ENCODE data around the gene CX3CL1.
"Not testable (repeated sequence)": the region's sequence is repeated elsewhere in the genome, so short reads cannot be mapped to it uniquely, and the experiment has no call there.

Gene CX3CL1

DNA sequence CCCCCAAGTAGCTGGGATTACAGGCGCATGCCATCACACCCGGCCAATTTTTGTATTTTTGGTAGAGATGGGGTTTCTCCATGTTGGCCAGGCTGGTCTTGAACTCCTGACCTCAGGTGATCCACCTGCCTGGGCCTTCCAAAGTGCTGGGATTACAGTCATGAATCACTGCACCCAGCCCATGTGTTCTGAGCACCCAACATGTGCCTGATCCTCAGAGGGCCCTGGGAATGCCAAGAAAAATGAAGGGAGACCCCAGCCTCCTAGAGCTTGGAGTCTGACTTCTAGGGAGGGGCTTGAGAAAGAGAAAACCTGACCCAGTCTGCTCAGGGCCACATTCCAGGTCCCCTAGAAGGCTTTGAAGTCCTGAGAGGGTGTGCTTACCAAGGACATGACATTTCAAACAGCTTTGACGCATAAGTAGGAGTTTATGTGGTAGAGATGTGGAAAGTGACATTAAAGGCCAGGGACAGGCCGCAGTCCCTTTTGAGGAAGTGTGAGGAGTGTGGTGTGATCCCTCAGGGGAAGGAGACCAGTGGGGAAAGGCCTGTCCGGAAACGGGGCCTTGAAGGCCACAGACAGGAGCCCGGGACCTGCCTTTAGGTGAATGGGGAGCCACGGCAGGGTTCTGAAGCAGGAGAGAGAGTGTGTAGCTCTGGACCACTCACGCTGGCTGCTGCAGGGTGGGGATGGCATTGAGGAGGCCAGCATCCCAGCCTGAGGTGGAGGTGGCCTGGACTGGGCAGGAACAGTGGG, 14.8 kb upstream of the CX3CL1 start:
- DNase-seq (ENCODE audit: low read depth), result no peak

DNA sequence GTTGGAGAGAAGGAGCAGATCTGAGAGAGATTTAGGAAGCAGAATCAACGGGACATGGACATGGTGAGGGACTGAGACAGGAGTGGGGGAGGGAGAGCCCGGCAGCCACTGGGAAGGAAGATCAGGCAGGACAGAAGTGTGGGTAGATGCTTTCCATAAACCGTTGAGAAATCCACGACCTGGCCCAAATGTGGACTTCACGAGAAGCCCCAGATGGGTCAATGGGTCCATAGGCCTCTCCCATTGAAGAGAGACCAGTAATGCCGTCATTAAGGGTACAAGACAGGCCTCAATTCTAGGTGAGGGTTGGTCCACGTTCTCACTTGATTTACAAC, 14.2 kb upstream of the CX3CL1 start:
- DNase-seq (ENCODE audit: low read depth), result no peak

- DNase-seq (ENCODE audit: low read depth), result no peak
Observed at GRCh38 chr16:57358527-57359095, 13.7 kb upstream of the CX3CL1 start, which contains the start of gene CCL22. Gene CCL22 (plus strand): TSS chr16:57358783. CDS start chr16:57358817, 34 bp downstream.

GRCh38 chr16:57360321-57360935, 11.9 kb upstream of the CX3CL1 start:
- no peak for DNase-seq (ENCODE audit: low read depth)

DNA sequence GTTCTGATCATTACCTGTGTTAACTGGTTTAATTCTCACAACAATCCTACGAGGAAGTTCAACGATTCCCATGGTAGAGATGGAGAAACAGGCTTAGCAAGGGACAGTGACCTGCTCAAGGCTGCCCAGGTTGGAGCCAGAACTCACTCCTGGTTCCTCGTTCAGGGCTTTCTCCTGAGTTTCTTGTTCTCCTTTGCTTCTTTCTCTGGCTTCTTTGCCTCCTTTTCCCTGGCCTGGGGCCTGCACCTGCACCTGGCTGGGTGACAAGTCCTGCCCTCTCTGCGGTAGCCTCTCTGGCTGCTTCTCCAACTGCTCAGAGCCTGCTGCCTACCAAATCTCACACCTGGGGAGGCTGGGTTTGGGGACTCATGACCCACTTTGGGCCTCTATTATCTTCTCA, 10.9 kb upstream of the CX3CL1 start:
- no peak for DNase-seq (ENCODE audit: low read depth)

GRCh38 chr16:57364143-57364542, 8.1 kb upstream of the CX3CL1 start:
- DNase-seq (ENCODE audit: low read depth), result no peak

DNA sequence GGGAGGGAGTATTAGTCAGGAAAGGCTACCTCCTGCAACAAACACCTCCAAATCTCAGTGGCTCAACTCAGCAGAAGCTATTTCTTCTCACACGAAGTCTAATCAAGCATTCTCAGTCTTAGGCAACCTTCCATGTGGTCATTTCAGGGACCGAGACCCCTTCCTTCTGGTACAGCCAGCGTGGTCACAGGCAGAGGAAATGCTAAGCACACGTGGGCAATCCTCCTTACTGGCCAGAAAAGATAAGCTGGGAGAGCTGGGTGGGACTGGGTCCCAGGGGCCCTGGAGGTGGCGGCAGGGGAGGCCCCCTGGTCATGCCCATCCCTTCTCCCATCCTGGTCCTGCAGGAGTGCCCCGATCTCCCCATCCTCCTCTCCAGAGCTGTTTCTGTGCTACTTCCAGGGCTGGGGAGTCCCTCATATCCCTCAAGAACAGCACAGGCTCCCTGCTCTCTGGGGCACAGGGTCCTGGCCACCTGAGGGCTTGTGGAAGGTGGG, 5.7 kb upstream of the CX3CL1 start:
- no peak for DNase-seq (ENCODE audit: low read depth)

DNA sequence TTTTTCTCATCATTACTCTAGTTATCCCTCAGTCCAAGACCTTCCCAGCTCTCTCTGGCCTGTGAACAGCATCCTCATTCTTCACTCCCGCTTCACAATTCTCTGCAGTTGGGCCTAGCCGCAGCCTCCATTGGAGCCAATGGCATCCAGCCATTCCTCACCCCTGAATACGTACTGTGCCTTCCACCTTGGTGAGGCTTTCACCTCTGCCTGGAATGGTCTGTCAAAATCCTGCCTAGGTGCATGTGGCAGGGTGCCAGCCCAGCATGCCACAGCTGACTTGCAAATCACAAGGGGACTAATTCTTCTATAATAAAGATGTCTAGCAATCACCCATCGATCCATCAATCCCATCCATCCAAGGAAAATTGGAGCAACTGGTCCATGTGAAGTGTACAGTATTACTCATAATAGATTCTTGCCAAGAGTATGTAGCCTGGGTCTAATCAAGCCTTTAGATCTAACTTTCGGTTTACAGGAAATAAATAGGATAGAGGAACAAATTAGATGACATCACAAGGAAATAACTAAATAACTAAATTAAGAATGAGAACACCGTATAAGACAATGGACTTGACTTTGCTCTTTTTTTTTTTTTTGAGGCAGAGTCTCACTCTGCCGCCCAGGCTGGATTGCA, 5.1 kb upstream of the CX3CL1 start:
- no peak for DNase-seq (ENCODE audit: low read depth)

GRCh38 chr16:57371494-57372371, 557 bp upstream of the CX3CL1 start:
- DNase-seq (ENCODE audit: low read depth), result no peak

GRCh38 chr16:57373117-57373947, 1.0 kb downstream of the CX3CL1 start:
- no peak for DNase-seq (ENCODE audit: low read depth)

DNA sequence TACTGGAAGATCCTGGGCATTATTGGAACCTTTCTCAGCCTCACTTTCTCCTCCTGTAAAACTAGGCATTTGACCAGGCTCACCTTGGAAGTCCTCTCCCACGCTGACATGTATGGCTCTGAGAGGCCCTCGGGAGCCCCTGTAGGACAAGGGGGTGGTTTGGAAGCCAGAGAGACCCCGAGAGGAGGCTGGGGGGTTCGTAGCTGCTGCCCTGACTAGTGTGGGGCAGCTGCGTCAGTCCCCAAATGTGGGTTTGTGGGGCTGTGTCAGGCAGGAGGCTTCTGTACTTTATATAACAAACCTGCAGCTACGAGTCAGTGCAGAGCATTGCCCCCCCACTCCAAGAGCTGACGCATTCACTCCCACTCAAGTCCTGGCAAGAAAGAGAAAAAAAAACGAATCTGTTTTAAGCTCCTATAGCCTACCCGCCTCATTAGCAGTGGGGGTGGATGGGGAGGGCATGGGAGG, 1.8 kb downstream of the CX3CL1 start:
- no peak for DNase-seq (ENCODE audit: low read depth)

GRCh38 chr16:57374925-57375465, 2.7 kb downstream of the CX3CL1 start:
- not testable (repeated sequence) for DNase-seq (ENCODE audit: low read depth)

DNA sequence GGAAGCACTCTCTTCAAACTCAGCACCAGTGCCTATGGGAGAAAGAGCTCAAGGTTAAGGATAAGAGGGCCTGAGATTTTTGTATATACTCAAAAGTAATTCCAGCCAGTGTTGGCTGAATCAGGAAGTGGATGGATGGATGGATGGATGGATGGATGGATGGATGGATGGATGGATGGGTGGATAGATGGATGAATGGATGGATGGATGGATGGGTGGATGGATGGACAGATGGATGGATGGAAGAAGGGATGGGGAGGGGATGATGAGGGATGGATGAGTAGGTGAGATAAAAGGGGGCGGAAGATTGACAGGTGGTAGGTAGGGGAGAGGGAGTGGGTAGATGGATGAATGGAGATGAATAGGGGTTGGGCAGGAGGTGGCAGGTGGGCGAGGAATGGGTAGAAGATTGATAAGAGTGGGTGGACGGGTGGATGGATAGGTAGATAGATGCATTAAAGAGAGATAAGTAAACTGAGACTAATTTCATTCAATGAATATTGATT, 4.1 kb downstream of the CX3CL1 start:
- no peak for DNase-seq (ENCODE audit: low read depth)

- no peak for DNase-seq (ENCODE audit: low read depth)
Observed at GRCh38 chr16:57377080-57377841, 5.0 kb downstream of the CX3CL1 start.

DNA sequence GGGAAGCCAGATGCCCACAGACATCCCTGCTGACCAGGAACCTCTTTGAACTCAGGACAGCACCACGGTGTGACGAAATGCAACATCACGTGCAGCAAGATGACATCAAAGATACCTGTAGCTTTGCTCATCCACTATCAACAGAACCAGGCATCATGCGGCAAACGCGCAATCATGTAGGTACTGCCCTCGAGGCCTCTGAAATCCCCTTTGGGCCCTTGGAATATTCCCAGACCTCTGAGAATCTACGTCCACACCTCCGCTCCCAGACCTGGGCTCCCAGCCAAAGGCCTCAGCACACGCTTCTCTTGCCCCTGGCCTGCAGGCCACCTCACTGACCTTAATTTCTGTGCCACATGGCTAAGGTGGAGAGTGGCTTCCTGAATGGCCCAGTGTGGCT, 7.3 kb downstream of the CX3CL1 start:
- DNase-seq (ENCODE audit: low read depth), result no peak

DNA sequence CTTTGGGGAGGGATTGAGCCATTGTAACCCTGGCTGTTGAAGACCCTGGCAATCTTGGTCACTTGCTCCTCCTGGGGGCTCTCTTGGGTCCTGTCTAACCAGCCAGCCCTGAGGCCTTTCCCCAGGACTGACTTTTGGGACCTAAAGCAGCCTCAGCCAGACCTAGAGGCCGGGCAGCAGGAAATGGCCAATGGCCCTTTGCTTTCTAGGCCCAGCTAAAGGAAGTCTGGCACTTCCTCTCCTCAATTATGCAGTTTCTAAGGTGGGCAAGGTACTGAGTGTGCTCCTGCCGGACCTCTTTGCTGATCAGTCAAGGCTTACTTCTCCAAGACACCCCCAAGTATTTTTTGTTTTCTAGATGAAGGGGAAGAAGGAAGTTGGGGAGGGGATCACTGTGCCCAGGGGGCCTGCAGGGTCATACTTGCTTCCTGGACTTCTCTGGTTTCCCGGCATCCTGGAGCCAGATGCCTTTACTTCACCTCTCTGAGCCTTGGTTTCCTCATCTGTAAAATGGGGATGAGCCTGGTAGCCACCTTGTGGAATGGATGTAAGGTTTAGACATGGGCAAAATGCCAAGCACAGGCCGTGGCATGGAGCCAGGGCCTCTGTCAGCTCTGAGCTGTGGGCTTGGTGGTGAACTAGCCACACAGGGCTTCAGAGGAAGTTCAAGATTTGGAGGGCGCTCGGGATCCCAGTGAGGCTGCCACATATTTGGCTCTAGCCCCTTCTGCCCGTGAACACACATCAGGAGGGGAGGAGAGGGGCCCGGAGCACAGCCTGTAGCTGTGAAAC, 8.6 kb downstream of the CX3CL1 start:
- DNase-seq (ENCODE audit: low read depth), result no peak

DNA sequence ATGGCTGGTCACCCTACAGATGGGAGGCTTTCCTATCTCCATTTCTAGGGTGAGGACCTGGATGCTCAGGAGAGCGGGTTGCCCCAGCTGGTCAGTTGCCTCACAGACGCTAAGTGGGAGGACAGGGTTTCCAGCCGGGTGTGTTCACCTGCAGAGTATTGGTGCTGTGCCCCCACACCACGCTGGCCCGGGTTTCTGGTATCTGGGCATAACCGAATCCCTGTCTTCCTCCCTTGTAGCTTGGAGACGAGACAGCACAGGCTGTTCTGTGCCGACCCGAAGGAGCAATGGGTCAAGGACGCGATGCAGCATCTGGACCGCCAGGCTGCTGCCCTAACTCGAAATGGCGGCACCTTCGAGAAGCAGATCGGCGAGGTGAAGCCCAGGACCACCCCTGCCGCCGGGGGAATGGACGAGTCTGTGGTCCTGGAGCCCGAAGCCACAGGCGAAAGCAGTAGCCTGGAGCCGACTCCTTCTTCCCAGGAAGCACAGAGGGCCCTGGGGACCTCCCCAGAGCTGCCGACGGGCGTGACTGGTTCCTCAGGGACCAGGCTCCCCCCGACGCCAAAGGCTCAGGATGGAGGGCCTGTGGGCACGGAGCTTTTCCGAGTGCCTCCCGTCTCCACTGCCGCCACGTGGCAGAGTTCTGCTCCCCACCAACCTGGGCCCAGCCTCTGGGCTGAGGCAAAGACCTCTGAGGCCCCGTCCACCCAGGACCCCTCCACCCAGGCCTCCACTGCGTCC, 9.7 kb downstream of the CX3CL1 start:
- DNase-seq (ENCODE audit: low read depth), result no peak

All from stimulated activated CD8-positive, alpha-beta memory T cell treated with anti-CD3 and anti-CD28 coated beads, Interleukin-12 subunit alpha, Interleukin-12 subunit beta, amount 100 ng/mL, for 1 hour (primary cell).